Ovary (tissue), 9 donors: ENCODE measurements around the gene NPTN. TPM values are rescaled to one million over a fixed set of nuclear protein-coding genes. Genes with fewer than 3 reads are reported as not detected.

ENCODE experiments used
- DNase-seq, 5 donors: peaks; one replicate each; pipeline ENCODE4 v3.0.0-alpha.2; 2019 to 2020
- H3K27ac ChIP-seq, 2 donors: fragments of 200-600 bp; one replicate each; pipeline versions ENCODE4 v1.5.1 to v1.8.0; 2019 to 2022
- H3K27me3 ChIP-seq: fragments of 200-600 bp; one replicate; pipeline ENCODE4 v1.8.0; 2022
- H3K36me3 ChIP-seq: fragments of 200-600 bp; sonication (generic); one replicate; pipeline ENCODE4 v1.5.1; 2019
- H3K4me1 ChIP-seq: one replicate; pipeline ENCODE4 v1.8.1; 2013; ENCODE audit warnings: mild to moderate bottlenecking, moderate library complexity; ENCODE audit not compliant: insufficient read depth
- H3K4me3 ChIP-seq: fragments of 200-600 bp; sonication (generic); one replicate; pipeline ENCODE4 v1.5.1; 2017
- H3K9me3 ChIP-seq, 2 donors: fragments of 200-600 bp in 1 of 2; sonication (generic) in 1 of 2; one replicate each; pipeline versions ENCODE4 v1.5.1 to v1.8.1; 2013 to 2019; ENCODE audit warnings: mild to moderate bottlenecking in 1 of 2, moderate library complexity in 1 of 2
- EP300 ChIP-seq: sonication (generic); formaldehyde crosslinking; IDR thresholded peaks from one replicate; pipeline ENCODE4 v1.6.1; 2017; ENCODE audit warnings: antibody characterized with exemption
- POLR2A ChIP-seq: fragments of 450-650 bp; IDR thresholded peaks from one replicate; pipeline ENCODE4 v1.6.1; 2017; ENCODE audit warnings: antibody characterized with exemption, mild to moderate bottlenecking, moderate library complexity
- WGBS, 3 donors: extraction: QIAGEN DNeasy Blood & Tissue Kit in 1 of 3; methylation state at CpG; one replicate each; pipeline versions ENCODE4 v1.1.5 to v1.1.7; 2013 to 2017; 5-methylcytosine and 5-hydroxymethylcytosine counted together
- intact Hi-C, 4 donors: fragments of 100-400 bp; cut with DNase I; formaldehyde crosslinking; loops; one replicate each; pipeline versions ENCODE4 v1.11.0 to v1.15.1; 2022 to 2023
- polyA plus RNA-seq, 2 donors: library from polyadenylated mRNA; stranded (reverse); fragments of 200-250 nt in 1 of 2; fragments of 350-450 nt in 1 of 2; fragmentation: Illumina TruSeq in 1 of 2; extraction: RNeasy Lipid Tissue Mini Kit (QIAGEN cat#74804) in 1 of 2; gene quantifications; one replicate each; pipeline ENCODE4 v1.2.3, GENCODE V29; 2013 to 2014
- total RNA-seq, 7 donors: library from RNA; depleted of rRNA in 2 of 7; stranded (reverse); fragments of >200 nt in 2 of 7; fragmentation: NEBNext Ultra II Directional in 3 of 7; extraction: Animal tissue kit (Norgen Biotek cat#: 25700) in 3 of 7; gene quantifications; one replicate each; pipeline versions ENCODE4 v1.1.0 to v1.2.4, GENCODE V29; 2016 to 2023
- TF ChIP-seq, protein P1 (sequence below), 3 donors: fragments of 450-650 bp in 2 of 3; fragments of 200-600 bp in 1 of 3; IDR thresholded peaks; one replicate each; pipeline versions ENCODE4 v1.5.1 to v1.8.0; 2016 to 2022; ENCODE audit warnings: antibody characterized with exemption in 3 of 3, mild to moderate bottlenecking in 1 of 3
- donor health status: DM: no; HTN: no; CAD: no; lungs with moderate emphysema.
- donor health status: DM: no; HTN: no; CAD: no.
- donor health status: Bipolar disorder and iron deficiency.
- donor health status: DM: yes; HTN: yes; CAD: no.
- donor health status: DM: no; HTN: no; CAD: no.
- donor health status: DM: yes; HTN: yes; CAD: no.

NPTN gene
- total and polyA plus RNA-seq, 9 donors = 39.2 to 245 (median 82.0) TPM

GRCh38 chr15:73585871-73586654 lies 47.1 kb downstream of the NPTN start:
- no peak overlapping the region for H3K27ac ChIP-seq
- 83 to 89% (median 88%) methylated on average over 5 of the region's 5 CpGs for WGBS, 3 donors
- no peaks in the 10 kb centered on the region for H3K9me3 ChIP-seq
- no peaks in the 10 kb centered on the region for H3K36me3 ChIP-seq
- no peaks in the 10 kb centered on the region for H3K27me3 ChIP-seq
- H3K4me3 ChIP-seq = no peak overlapping the region
- TF ChIP-seq, protein P1, sequence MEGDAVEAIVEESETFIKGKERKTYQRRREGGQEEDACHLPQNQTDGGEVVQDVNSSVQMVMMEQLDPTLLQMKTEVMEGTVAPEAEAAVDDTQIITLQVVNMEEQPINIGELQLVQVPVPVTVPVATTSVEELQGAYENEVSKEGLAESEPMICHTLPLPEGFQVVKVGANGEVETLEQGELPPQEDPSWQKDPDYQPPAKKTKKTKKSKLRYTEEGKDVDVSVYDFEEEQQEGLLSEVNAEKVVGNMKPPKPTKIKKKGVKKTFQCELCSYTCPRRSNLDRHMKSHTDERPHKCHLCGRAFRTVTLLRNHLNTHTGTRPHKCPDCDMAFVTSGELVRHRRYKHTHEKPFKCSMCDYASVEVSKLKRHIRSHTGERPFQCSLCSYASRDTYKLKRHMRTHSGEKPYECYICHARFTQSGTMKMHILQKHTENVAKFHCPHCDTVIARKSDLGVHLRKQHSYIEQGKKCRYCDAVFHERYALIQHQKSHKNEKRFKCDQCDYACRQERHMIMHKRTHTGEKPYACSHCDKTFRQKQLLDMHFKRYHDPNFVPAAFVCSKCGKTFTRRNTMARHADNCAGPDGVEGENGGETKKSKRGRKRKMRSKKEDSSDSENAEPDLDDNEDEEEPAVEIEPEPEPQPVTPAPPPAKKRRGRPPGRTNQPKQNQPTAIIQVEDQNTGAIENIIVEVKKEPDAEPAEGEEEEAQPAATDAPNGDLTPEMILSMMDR (IDR thresholded peaks at IDR 0.05) = no peak
- no peak for TF ChIP-seq POLR2A
- no peak for TF ChIP-seq EP300
- intact Hi-C loops = no loop called here
- no peak for DNase-seq
- H3K4me1 ChIP-seq = no peaks in the 10 kb centered on the region

- TF ChIP-seq, protein P1 (IDR thresholded peaks at IDR 0.05) = no peak
- TF ChIP-seq EP300 = no peak
- TF ChIP-seq POLR2A = no peak
- Histone ChIP-seq H3K9me3 (no peaks in the 10 kb centered on the region), H3K27me3 (no peaks in the 10 kb centered on the region), H3K4me3 (no peak overlapping the region), H3K36me3 (no peaks in the 10 kb centered on the region), H3K4me1 (no peaks in the 10 kb centered on the region), H3K27ac (no peak overlapping the region)
- 53 to 59% (median 59%) methylated on average over 5 of the region's 5 CpGs for WGBS, 3 donors
- intact Hi-C loops = no loop called here
- DNase-seq = no peak
Measured at GRCh38 chr15:73584699-73585420, 48.3 kb downstream of the NPTN start.

DNA sequence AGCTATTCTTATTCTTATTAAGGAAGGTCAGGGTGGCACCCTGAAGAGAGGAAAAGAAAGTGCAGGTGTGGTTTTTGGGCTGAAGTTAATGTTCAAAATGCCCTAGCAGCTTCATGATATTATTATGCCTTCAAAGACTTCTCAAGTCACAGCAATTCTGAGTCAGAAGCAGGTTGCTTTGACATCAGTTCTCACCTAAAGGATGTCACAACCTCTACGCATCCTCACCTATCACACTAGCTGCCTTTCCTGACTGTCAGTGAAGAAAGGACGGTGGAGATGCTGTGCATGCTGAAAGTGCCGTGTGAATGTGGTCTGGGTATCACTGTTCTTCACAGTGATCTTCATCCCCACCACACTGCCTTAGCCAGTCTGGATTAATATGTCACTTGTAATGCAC lies 49.6 kb downstream of the NPTN start:
- Histone ChIP-seq H3K4me3 (no peak overlapping the region), H3K27me3 (no peaks in the 10 kb centered on the region), H3K9me3 (no peaks in the 10 kb centered on the region), H3K27ac (no peak overlapping the region), H3K4me1 (no peaks in the 10 kb centered on the region), H3K36me3 (no peaks in the 10 kb centered on the region)
- DNase-seq = no peak
- TF ChIP-seq EP300 (no peak), POLR2A (no peak)
- TF ChIP-seq, protein P1 (IDR thresholded peaks at IDR 0.05) = no peak
- intact Hi-C loops = no loop called here
- 94 to 96% (median 95%) methylated on average over 3 of the region's 3 CpGs for WGBS, 3 donors

GRCh38 chr15:73582851-73583379 lies 50.3 kb downstream of the NPTN start:
- intact Hi-C loops = no loop called here
- H3K4me3 ChIP-seq = no peak overlapping the region
- no peaks in the 10 kb centered on the region for H3K4me1 ChIP-seq
- TF ChIP-seq POLR2A (no peak), EP300 (no peak)
- TF ChIP-seq, protein P1 (IDR thresholded peaks at IDR 0.05) = no peak
- no peak for DNase-seq
- WGBS, 3 donors = 88 to 93% (median 89%) methylated on average over 6 of the region's 6 CpGs
- H3K36me3 ChIP-seq = no peaks in the 10 kb centered on the region
- no peak overlapping the region for H3K27ac ChIP-seq
- H3K27me3 ChIP-seq = no peaks in the 10 kb centered on the region
- H3K9me3 ChIP-seq = no peaks in the 10 kb centered on the region
